OCI-LY1 (cell line): Measurements from ENCODE around the gene PROB1.

ENCODE experiments used
- EZH2 ChIP-seq: fragments of 200-600 bp; sonication (generic), shearing (Covaris generic); IDR thresholded peaks from 2 replicates; pipeline ENCODE4 v1.8.0; 2017; ENCODE audit warnings: borderline replicate concordance, mixed run types, mild to moderate bottlenecking, antibody characterized with exemption, low read length, moderate library complexity, mixed read lengths
- TF ChIP-seq, protein P1 (sequence below): fragments of 200-600 bp; sonication (generic), shearing (Covaris generic); IDR thresholded peaks from 2 replicates; pipeline ENCODE4 v1.5.1; 2017; ENCODE audit warnings: mild to moderate bottlenecking, antibody characterized with exemption, low read length, moderate library complexity, mixed read lengths

DNA sequence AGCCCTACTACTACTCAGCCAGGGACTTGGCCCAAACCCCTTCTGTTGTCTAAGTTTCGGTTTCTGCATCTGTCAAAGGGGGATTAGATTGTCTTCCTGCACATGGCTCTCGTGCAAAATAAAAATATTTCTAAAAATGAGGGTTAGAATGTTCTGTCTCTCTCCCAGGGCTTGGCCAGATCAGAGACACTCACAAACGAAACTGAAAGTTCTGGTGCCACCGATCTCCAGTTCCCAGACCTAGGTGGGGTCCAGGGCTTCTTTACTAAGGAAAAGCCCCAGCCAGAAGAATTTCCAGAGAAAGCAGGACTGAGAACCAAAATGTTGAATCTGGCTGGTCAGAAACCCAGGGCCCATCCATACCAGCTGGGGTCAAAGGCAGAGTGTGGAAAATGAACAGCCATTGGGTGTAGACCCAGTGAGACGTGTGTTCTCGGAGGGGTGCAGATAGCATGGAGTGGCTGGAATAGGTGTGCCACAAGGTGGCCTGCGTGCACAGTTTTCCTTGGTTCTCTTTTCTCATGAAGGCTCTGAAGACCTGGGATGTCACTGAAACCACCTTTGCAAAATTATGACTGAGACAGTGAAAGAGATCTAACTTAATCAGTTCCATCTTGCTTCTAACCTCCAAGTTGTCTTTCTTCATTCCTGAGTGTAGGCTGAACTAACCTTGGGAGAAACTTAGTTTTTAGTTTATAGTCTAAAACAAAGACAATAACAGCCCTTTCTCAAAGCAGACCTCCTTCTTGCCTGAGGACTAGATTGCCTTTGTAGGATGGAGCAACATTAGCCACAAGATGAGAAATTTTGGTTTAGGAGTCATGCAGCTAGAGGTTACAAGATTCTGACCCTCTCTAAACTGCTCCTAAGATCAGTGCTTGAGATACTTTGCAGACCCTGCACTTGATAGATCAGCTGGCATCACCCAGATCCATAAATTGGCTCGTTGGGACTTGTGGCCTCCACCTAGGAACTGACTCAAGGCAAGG is 9.5 kb downstream of the PROB1 start:
- TF ChIP-seq, protein P1, sequence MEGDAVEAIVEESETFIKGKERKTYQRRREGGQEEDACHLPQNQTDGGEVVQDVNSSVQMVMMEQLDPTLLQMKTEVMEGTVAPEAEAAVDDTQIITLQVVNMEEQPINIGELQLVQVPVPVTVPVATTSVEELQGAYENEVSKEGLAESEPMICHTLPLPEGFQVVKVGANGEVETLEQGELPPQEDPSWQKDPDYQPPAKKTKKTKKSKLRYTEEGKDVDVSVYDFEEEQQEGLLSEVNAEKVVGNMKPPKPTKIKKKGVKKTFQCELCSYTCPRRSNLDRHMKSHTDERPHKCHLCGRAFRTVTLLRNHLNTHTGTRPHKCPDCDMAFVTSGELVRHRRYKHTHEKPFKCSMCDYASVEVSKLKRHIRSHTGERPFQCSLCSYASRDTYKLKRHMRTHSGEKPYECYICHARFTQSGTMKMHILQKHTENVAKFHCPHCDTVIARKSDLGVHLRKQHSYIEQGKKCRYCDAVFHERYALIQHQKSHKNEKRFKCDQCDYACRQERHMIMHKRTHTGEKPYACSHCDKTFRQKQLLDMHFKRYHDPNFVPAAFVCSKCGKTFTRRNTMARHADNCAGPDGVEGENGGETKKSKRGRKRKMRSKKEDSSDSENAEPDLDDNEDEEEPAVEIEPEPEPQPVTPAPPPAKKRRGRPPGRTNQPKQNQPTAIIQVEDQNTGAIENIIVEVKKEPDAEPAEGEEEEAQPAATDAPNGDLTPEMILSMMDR, result no peak
- no peak for TF ChIP-seq EZH2
